BE2C (cell line): Measurements from ENCODE around the gene ART1.

Experiments used
- DNase-seq: peaks from one replicate; pipeline ENCODE4 v3.0.0-alpha.2; 2020
- H3K27me3 ChIP-seq: fragments of 250-450 bp; sonication (Bioruptor Pico); 2 replicates; pipeline ENCODE4 v1.5.1; 2020; ENCODE audit warnings: mild to moderate bottlenecking
- H3K36me3 ChIP-seq: fragments of 250-450 bp; sonication (Bioruptor Pico); 2 replicates; pipeline ENCODE4 v1.5.1; 2020; ENCODE audit warnings: mild to moderate bottlenecking
- H3K4me1 ChIP-seq: fragments of 250-450 bp; sonication (Bioruptor Pico); 2 replicates; pipeline ENCODE4 v1.5.1; 2020
- H3K4me3 ChIP-seq: 2 replicates; pipeline ENCODE4 v1.5.1; 2011; ENCODE audit warnings: low read depth, low read length
- H3K9me3 ChIP-seq: fragments of 250-450 bp; sonication (Bioruptor Pico); 2 replicates; pipeline ENCODE4 v1.5.1; 2020
- CTCF ChIP-seq: IDR thresholded peaks from 2 replicates; pipeline ENCODE4 v1.5.1; 2012; ENCODE audit warnings: mild to moderate bottlenecking, low read depth, low read length

ART1 gene

GRCh38 chr11:3626250-3626960 lies 18.5 kb upstream of the ART1 start:
- Histone ChIP-seq H3K9me3 (no peaks in the 10 kb centered on the region), H3K4me3 (no peak overlapping the region), H3K27me3 (no peaks in the 10 kb centered on the region), H3K4me1 (no peaks in the 10 kb centered on the region), H3K36me3 (no peaks in the 10 kb centered on the region)
- no peak for TF ChIP-seq CTCF
- no peak for DNase-seq

GRCh38 chr11:3627291-3627690 lies 17.6 kb upstream of the ART1 start:
- no peak for DNase-seq
- no peaks in the 10 kb centered on the region for H3K27me3 ChIP-seq
- no peak overlapping the region for H3K4me3 ChIP-seq
- no peaks in the 10 kb centered on the region for H3K4me1 ChIP-seq
- H3K9me3 ChIP-seq = no peaks in the 10 kb centered on the region
- TF ChIP-seq CTCF = no peak
- H3K36me3 ChIP-seq = no peaks in the 10 kb centered on the region

- TF ChIP-seq CTCF = no peak
- Histone ChIP-seq H3K4me1 (no peaks in the 10 kb centered on the region), H3K9me3 (no peaks in the 10 kb centered on the region), H3K36me3 (no peaks in the 10 kb centered on the region), H3K27me3 (no peaks in the 10 kb centered on the region), H3K4me3 (no peak overlapping the region)
- DNase-seq = no peak
Observed at GRCh38 chr11:3631331-3631730, 13.6 kb upstream of the ART1 start.

- no peak for TF ChIP-seq CTCF
- H3K9me3 ChIP-seq = no peaks in the 10 kb centered on the region
- no peak for DNase-seq
Observed at GRCh38 chr11:3632070-3632660, 12.8 kb upstream of the ART1 start.

GRCh38 chr11:3635641-3636375 lies 9.1 kb upstream of the ART1 start:
- H3K4me3 ChIP-seq = no peak overlapping the region
- no peaks in the 10 kb centered on the region for H3K4me1 ChIP-seq
- no peaks in the 10 kb centered on the region for H3K36me3 ChIP-seq
- no peak for TF ChIP-seq CTCF
- no peaks in the 10 kb centered on the region for H3K27me3 ChIP-seq
- H3K9me3 ChIP-seq = no peaks in the 10 kb centered on the region
- DNase-seq = no peak

More at GRCh38 chr11:3632070-3632660, 12.8 kb upstream of the ART1 start:
- Histone ChIP-seq H3K27me3 (no peaks in the 10 kb centered on the region), H3K4me3 (no peak overlapping the region), H3K4me1 (no peaks in the 10 kb centered on the region), H3K36me3 (no peaks in the 10 kb centered on the region)

- no peak for DNase-seq
- Histone ChIP-seq H3K4me1 (no peaks in the 10 kb centered on the region), H3K4me3 (no peak overlapping the region), H3K27me3 (no peaks in the 10 kb centered on the region; the same call in 1 of the 2 replicates), H3K9me3 (no peaks in the 10 kb centered on the region), H3K36me3 (no peaks in the 10 kb centered on the region)
- no peak for TF ChIP-seq CTCF
Observed at GRCh38 chr11:3637201-3637600, 7.7 kb upstream of the ART1 start.
